Measurements from ENCODE around the gene ZBTB46.

Gene ZBTB46

GRCh38 chr20:63822276-63822696, 8.8 kb downstream of the ZBTB46 start:
- DNase-seq (ENCODE audit: insufficient read length, low spot score) (no peak), FAIRE-seq (no peak)
- no peak for TF ChIP-seq CTCF (IDR thresholded peaks at IDR 0.05; ENCODE audit: insufficient read depth, missing control alignments)

GRCh38 chr20:63821811-63822210, 9.3 kb downstream of the ZBTB46 start:
- no peak for DNase-seq (ENCODE audit: insufficient read length, low spot score)
- no peak for FAIRE-seq
- no peak for TF ChIP-seq CTCF (IDR thresholded peaks at IDR 0.05; ENCODE audit: insufficient read depth, missing control alignments)

GRCh38 chr20:63819224-63819921, 11.7 kb downstream of the ZBTB46 start:
- FAIRE-seq (no peak), DNase-seq (ENCODE audit: insufficient read length, low spot score) (no peak)
- TF ChIP-seq CTCF (IDR thresholded peaks at IDR 0.05; ENCODE audit: insufficient read depth, missing control alignments), result peak; percentile 27

- no peak for TF ChIP-seq CTCF (IDR thresholded peaks at IDR 0.05; ENCODE audit: insufficient read depth, missing control alignments)
- no peak for FAIRE-seq
- no peak for DNase-seq (ENCODE audit: insufficient read length, low spot score)
Observed at GRCh38 chr20:63815615-63816253, 15.3 kb downstream of the ZBTB46 start.

- DNase-seq (ENCODE audit: insufficient read length, low spot score) (no peak), FAIRE-seq (no peak)
Observed at GRCh38 chr20:63814891-63815614, 16.0 kb downstream of the ZBTB46 start.

GRCh38 chr20:63811491-63811875, 19.6 kb downstream of the ZBTB46 start:
- no peak for DNase-seq (ENCODE audit: insufficient read length, low spot score)
- no peak for TF ChIP-seq CTCF (IDR thresholded peaks at IDR 0.05; ENCODE audit: insufficient read depth, missing control alignments)
- no peak for FAIRE-seq

More at GRCh38 chr20:63814891-63815614, 16.0 kb downstream of the ZBTB46 start:
- TF ChIP-seq CTCF (IDR thresholded peaks at IDR 0.05; ENCODE audit: insufficient read depth, missing control alignments), result no peak
